Glutamatergic neuron (in vitro differentiated cells): Measurements from ENCODE around the gene FGF18. TPM values are rescaled to one million over a fixed set of nuclear protein-coding genes. Genes with fewer than 3 reads are reported as not detected.

Experiments used
- DNase-seq: peaks from one replicate; pipeline ENCODE4 v3.0.0; 2022
- H3K27ac Mint-ChIP-seq: one replicate; pipeline ENCODE4 v1.8.0; 2020; ENCODE audit warnings: mild to moderate bottlenecking, mixed read lengths, inconsistent platforms; ENCODE audit not compliant: unreplicated experiment
- H3K27me3 Mint-ChIP-seq: one replicate; pipeline ENCODE4 v1.8.0; 2020; ENCODE audit warnings: mild to moderate bottlenecking, moderate library complexity, mixed read lengths, inconsistent platforms; ENCODE audit not compliant: unreplicated experiment
- H3K36me3 Mint-ChIP-seq: one replicate; pipeline ENCODE4 v1.8.0; 2020; ENCODE audit warnings: mild to moderate bottlenecking, mixed read lengths, inconsistent platforms; ENCODE audit not compliant: unreplicated experiment
- H3K4me1 Mint-ChIP-seq: one replicate; pipeline ENCODE4 v1.8.0; 2020; ENCODE audit warnings: mild to moderate bottlenecking, low read depth, mixed read lengths, inconsistent platforms; ENCODE audit not compliant: unreplicated experiment
- H3K4me3 Mint-ChIP-seq: one replicate; pipeline ENCODE4 v1.8.0; 2020; ENCODE audit warnings: mild to moderate bottlenecking, mixed read lengths, inconsistent platforms; ENCODE audit not compliant: unreplicated experiment
- H3K9me3 Mint-ChIP-seq: one replicate; pipeline ENCODE4 v1.8.0; 2020; ENCODE audit warnings: mild to moderate bottlenecking, moderate library complexity, mixed read lengths, inconsistent platforms; ENCODE audit not compliant: unreplicated experiment
- CTCF ChIP-seq: fragments of 200-600 bp; sonication (generic); IDR thresholded peaks from one replicate; pipeline ENCODE4 v1.5.0; 2021; ENCODE audit not compliant: partially characterized antibody, unreplicated experiment
- total RNA-seq: library from RNA; stranded (reverse); fragmentation: NEBNext Ultra II Directional; extraction: Animal tissue kit (Norgen Biotek cat#: 25700); gene quantifications from one replicate; pipeline ENCODE4 v1.2.1, GENCODE V29; 2021; ENCODE audit not compliant: unreplicated experiment

Gene FGF18
- total RNA-seq, 1 donor from 2014 or later = 26.3 TPM

- no peak for TF ChIP-seq CTCF
- peaks cover 5% of the 10 kb centered on the region for H3K27me3 Mint-ChIP-seq
- peak; percentile 71 for DNase-seq
- H3K36me3 Mint-ChIP-seq = no peaks in the 10 kb centered on the region
- H3K4me3 Mint-ChIP-seq = peak overlapping the region; percentile 92
- H3K4me1 Mint-ChIP-seq = peaks cover 17% of the 10 kb centered on the region
- H3K9me3 Mint-ChIP-seq = peaks cover 14% of the 10 kb centered on the region
- H3K27ac Mint-ChIP-seq = peak overlapping the region; percentile 69
Observed at GRCh38 chr5:171419688-171420430, 412 bp downstream of the FGF18 start.

DNA sequence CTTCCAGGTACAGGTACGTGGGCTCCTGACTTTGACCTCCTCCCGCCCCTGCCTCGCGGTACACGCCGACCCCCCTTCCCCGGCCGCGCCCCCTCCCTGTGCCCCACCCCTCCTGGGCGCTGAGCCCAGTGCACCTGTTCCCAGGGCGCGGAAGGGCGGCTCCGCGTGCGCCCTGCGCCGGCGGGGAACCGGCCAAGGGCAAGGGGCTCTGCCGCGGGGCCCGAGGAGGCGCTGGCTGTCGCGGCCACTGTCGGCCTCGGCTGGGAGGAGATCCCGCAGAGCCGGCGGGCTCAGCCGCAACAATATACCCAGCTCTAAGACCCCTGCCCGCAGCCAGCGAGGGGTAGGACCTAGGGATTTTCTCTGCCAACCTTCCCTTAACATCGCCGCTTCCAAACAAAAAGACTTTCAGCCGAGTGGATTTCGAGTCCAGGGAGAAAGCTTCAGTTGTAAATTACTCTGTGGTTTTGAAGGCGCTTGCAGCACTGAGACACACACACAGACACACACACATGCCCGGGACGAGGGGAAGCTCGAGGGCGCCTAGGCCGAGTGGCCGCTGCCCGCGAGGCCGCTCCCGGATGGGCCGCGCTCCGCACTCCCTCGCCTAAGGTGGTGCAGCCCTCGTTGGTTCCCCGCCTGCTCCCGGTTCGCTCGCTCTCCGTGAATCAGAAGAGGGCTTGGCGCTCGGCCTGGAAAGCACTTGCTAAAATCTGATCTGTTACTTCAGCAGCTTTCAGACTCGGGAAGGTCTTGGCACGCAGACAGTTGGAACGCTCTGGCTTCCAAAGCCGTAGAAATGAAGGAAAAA lies 1.2 kb downstream of the FGF18 start:
- H3K27ac Mint-ChIP-seq = peak overlapping the region; percentile 70
- peaks cover 17% of the 10 kb centered on the region for H3K4me1 Mint-ChIP-seq
- peaks cover 13% of the 10 kb centered on the region for H3K9me3 Mint-ChIP-seq
- H3K36me3 Mint-ChIP-seq = no peaks in the 10 kb centered on the region
- H3K27me3 Mint-ChIP-seq = peaks cover 5% of the 10 kb centered on the region
- no peak for TF ChIP-seq CTCF
- DNase-seq = peak; percentile 48
- peak overlapping the region; percentile 92 for H3K4me3 Mint-ChIP-seq

GRCh38 chr5:171421331-171422262 lies 2.1 kb downstream of the FGF18 start:
- Mint-ChIP-seq H3K4me1 (peaks cover 22% of the 10 kb centered on the region), H3K36me3 (no peaks in the 10 kb centered on the region), H3K4me3 (peak overlapping the region; percentile 89), H3K27me3 (peaks cover 5% of the 10 kb centered on the region), H3K9me3 (peaks cover 13% of the 10 kb centered on the region), H3K27ac (peak overlapping the region; percentile 70)
- peak; percentile 45 for DNase-seq
- TF ChIP-seq CTCF = no peak

DNA sequence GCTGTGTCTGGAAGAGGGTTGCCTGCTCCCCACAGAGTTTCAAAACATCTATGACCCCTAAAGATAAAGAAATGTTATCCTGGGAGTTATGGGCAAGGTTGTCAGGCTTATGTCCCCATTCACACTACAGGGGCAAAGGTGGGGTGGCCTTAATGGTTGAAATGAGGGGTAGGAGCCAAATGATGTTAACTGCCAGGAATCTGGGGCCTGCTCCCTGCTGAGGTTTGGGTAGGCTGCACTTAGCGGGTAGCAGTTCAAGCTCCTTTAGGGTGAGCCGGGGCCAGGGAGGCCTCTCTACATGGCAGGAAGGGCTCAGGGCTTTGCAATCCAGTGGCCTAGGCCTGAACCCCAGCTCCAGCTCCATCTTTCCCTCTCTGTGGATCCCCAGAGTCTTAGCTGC lies 3.0 kb downstream of the FGF18 start:
- Mint-ChIP-seq H3K27me3 (peaks cover 5% of the 10 kb centered on the region), H3K27ac (no peak overlapping the region), H3K36me3 (no peaks in the 10 kb centered on the region), H3K9me3 (peaks cover 13% of the 10 kb centered on the region), H3K4me1 (peaks cover 22% of the 10 kb centered on the region), H3K4me3 (peak overlapping the region; percentile 89)
- no peak for DNase-seq
- TF ChIP-seq CTCF = no peak
